Testis (tissue), 3 donors: ENCODE results near the gene MRPL45. TPM values are rescaled to one million over a fixed set of nuclear protein-coding genes. Genes with fewer than 3 reads are reported as not detected.

ENCODE experiments used
- DNase-seq: peaks from one replicate; pipeline ENCODE4 v3.0.0-alpha.2; 2019
- H3K27ac ChIP-seq, 2 donors: fragments of 200-600 bp; sonication (generic); one replicate each; pipeline ENCODE4 v1.5.1; 2019
- H3K27me3 ChIP-seq: fragments of 200-600 bp; sonication (generic); one replicate; pipeline ENCODE4 v1.5.1; 2019
- H3K36me3 ChIP-seq: fragments of 200-600 bp; sonication (generic); one replicate; pipeline ENCODE4 v1.5.1; 2017; ENCODE audit warnings: low read depth; ENCODE audit errors: missing control alignments
- H3K4me1 ChIP-seq: fragments of 200-600 bp; sonication (generic); one replicate; pipeline ENCODE4 v1.5.1; 2019
- H3K4me3 ChIP-seq, 2 donors: fragments of 200-600 bp; sonication (generic); one replicate each; pipeline ENCODE4 v1.5.1; 2017 to 2019
- H3K9me3 ChIP-seq: fragments of 200-600 bp; sonication (generic); one replicate; pipeline ENCODE4 v1.5.1; 2017
- CTCF ChIP-seq, 3 experiments: fragments of 450-650 bp in 2 of 3; fragments of 200-600 bp in 1 of 3; sonication (generic) in 1 of 3; IDR thresholded peaks; one replicate each; pipeline ENCODE4 v1.5.1; 2016 to 2019; ENCODE audit warnings: antibody characterized with exemption in 3 of 3, mild to moderate bottlenecking in 2 of 3, moderate library complexity in 1 of 3
- POLR2A ChIP-seq: fragments of 450-650 bp; IDR thresholded peaks from one replicate; pipeline ENCODE4 v1.6.1; 2017; ENCODE audit warnings: antibody characterized with exemption, mild to moderate bottlenecking, moderate library complexity
- WGBS, 2 donors: methylation state at CpG; one replicate each; pipeline ENCODE4 v1.1.5; 2018; 5-methylcytosine and 5-hydroxymethylcytosine counted together
- intact Hi-C: fragments of 100-400 bp; cut with DNase I; formaldehyde crosslinking; loops from one replicate; pipeline ENCODE4 v1.15.1; 2023; ENCODE audit warnings: low total_unique reads
- polyA plus RNA-seq: library from polyadenylated mRNA; stranded (reverse); fragments of 350-450 nt; fragmentation: Illumina TruSeq; extraction: RNeasy Lipid Tissue Mini Kit (QIAGEN cat#74804); gene quantifications from one replicate; pipeline ENCODE4 v1.2.3, GENCODE V29; 2014; ENCODE audit warnings: low read depth, low replicate concordance; ENCODE audit not compliant: insufficient read depth
- total RNA-seq, 2 donors: library from RNA; depleted of rRNA; stranded (reverse); fragments of >200 nt; gene quantifications; one replicate each; pipeline ENCODE4 v1.2.3, GENCODE V29; 2016

MRPL45 gene
- total and polyA plus RNA-seq, 3 donors from 2014 or later: 13.9 to 26.1 (median 18.5) TPM

- no peak for TF ChIP-seq CTCF (IDR thresholded peaks at IDR 0.05)
- TF ChIP-seq POLR2A: no peak
- intact Hi-C loops: no loop called here
- Histone ChIP-seq H3K4me3 (no peak overlapping the region), H3K4me1 (no peaks in the 10 kb centered on the region), H3K27me3 (no peaks in the 10 kb centered on the region), H3K27ac (no peak overlapping the region), H3K9me3 (no peaks in the 10 kb centered on the region), H3K36me3 (no peaks in the 10 kb centered on the region)
- DNase-seq: no peak
- WGBS, 2 donors: 88 to 91% methylated on average over 6 to 7 of the region's 7 CpGs
These were observed 35.8 kb downstream of the MRPL45 start for GRCh38 chr17:38332735-38333134.

GRCh38 chr17:38333635-38334295 is 36.8 kb downstream of the MRPL45 start:
- intact Hi-C loops: no loop called here
- 55 to 56% methylated on average over 12 of the region's 12 CpGs for WGBS, 2 donors
- Histone ChIP-seq H3K27me3 (no peaks in the 10 kb centered on the region), H3K9me3 (no peaks in the 10 kb centered on the region), H3K4me3 (no peak overlapping the region), H3K36me3 (no peaks in the 10 kb centered on the region), H3K4me1 (no peaks in the 10 kb centered on the region), H3K27ac (no peak overlapping the region)
- no peak for TF ChIP-seq POLR2A
- TF ChIP-seq CTCF (IDR thresholded peaks at IDR 0.05): peak; percentile 32 to 51 (median 33)
- DNase-seq: peak; percentile 58

- no peak for DNase-seq
- intact Hi-C loops: no loop called here
- no peak overlapping the region for H3K27ac ChIP-seq
- no peaks in the 10 kb centered on the region for H3K27me3 ChIP-seq
- H3K36me3 ChIP-seq: no peaks in the 10 kb centered on the region
- TF ChIP-seq POLR2A: no peak
- TF ChIP-seq CTCF (IDR thresholded peaks at IDR 0.05): no peak
- WGBS, 2 donors: 85 to 89% methylated on average over 17 to 30 of the region's 30 CpGs
- H3K9me3 ChIP-seq: no peaks in the 10 kb centered on the region
- no peaks in the 10 kb centered on the region for H3K4me1 ChIP-seq
- H3K4me3 ChIP-seq: no peak overlapping the region
These were observed 37.8 kb downstream of the MRPL45 start for GRCh38 chr17:38334480-38335364.

GRCh38 chr17:38336838-38337237 is 39.9 kb downstream of the MRPL45 start:
- Histone ChIP-seq H3K27me3 (no peaks in the 10 kb centered on the region), H3K9me3 (no peaks in the 10 kb centered on the region), H3K4me1 (no peaks in the 10 kb centered on the region), H3K36me3 (no peaks in the 10 kb centered on the region), H3K27ac (no peak overlapping the region), H3K4me3 (no peak overlapping the region)
- no peak for DNase-seq
- TF ChIP-seq CTCF (IDR thresholded peaks at IDR 0.05) (no peak), POLR2A (no peak)
- intact Hi-C loops: no loop called here
- WGBS, 2 donors: 96 to 97% methylated on average over 4 to 11 of the region's 11 CpGs
